HG03139 (cell line): ENCODE measurements around the gene FSD1.
"Not testable (repeated sequence)": the region's sequence is repeated elsewhere in the genome, so short reads cannot be mapped to it uniquely, and the experiment has no call there.

ENCODE experiments used
- ATAC-seq: cut with Tn5 transposase; IDR thresholded peaks from one replicate; pipeline ENCODE4 v1.9.1; 2021; ENCODE audit not compliant: unreplicated experiment

FSD1 gene

DNA sequence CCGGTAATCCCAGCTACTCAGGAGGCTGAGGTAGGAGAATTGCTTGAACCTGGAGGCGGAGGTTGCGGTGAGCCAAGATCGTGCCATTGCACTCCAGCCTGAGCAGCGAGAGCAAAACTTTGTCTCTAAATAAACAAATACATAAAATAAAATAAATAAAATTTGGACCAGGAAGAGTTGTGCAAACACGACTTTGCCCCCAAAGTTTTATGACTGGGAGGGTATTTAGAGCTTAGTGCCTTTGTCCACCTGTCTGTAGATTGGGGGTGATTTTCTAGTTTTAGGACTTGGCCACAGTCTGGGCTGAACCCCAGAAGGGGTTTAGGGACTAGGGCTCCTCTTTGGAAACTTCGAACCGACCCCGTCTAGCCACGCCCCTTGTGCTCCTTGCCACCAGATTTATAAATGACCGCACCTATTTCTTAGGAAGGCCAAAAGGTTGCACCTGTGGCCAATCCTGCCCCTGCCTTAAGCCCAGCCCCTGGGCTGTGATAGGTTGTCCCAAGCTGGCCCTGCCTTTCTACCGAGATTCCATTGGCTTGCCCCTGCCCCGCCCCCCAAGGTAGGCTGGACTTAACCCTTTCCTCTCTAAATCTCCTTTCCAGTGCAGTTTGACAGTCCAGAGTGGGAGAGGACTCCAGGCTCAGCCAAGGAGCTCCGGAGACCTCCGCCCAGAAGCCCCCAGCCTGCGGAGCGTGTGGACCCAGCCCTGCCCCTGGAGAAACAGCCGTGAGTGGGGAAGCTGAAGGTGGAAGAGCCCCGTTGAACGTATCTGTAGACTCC lies 20.0 kb upstream of the FSD1 start:
- no peak for ATAC-seq

DNA sequence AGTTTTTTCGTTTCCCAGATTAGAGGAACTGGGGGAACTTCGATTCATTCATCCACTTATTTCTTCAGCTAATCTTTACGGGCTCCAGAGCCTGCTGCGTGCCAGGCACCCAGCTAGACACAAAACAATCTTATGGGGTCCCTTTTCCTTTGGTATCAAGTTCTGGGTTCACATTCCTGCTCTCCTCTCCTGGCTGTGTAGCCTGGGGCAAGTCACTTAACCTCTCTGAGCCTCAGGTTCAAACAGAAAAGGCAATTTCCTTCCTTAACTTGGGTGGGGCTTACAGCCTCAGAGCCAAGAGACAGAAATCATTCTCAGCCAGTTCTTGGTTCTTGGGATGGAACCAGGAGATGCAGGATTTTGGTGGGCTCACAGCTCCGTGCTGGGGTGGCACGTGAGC lies 19.4 kb upstream of the FSD1 start:
- ATAC-seq, result no peak

DNA sequence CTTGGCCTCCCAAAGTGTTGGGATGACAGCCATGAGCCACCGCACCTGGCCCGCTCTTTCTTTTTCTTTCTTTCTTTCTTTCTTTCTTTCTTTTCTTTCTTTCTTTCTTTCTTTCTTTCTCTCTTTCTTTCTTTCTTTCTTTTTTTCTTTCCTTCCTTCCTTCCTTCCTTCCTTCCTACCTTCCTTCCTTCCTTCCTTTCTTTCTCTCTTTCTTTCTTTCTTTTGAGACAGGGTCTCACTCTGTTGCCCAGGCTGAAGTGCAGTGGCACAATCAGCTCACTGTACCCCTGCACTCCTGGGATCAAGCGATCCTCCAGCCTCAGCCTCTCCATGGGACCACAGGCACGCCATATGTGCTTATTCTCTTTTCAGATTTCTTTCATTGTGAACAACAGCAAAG lies 18.3 kb upstream of the FSD1 start:
- ATAC-seq, result not testable (repeated sequence)

DNA sequence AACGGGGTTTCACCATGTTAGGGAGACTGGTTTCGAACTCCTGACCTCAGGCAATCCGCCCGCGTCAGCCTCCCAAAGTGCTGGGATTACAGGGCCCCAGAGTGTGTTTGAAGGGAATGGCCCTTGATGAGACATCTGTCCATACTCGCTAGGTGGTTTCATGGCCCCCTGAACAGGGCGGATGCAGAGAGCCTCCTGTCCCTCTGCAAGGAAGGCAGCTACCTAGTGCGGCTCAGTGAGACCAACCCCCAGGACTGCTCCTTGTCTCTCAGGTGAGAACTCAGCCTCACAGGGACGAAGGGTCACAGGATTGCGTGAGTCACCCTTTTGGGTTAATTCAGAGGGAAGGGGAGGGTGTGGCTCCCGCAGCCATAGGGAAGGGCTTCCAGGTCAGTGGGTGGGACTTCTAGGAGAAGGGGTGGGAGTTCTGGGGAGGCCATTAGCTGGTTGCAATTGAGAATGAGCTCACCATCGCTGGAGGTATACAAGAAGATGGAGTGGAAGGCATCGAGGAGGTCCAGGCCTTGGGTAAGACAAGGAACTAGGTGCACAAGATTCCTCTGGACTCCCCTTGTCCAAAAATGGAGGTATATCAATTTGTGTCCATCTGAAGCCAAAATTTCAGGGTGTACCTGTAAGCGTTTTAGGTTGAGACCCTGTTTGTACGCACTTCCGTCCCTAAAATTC lies 16.2 kb upstream of the FSD1 start:
- ATAC-seq, result no peak

DNA sequence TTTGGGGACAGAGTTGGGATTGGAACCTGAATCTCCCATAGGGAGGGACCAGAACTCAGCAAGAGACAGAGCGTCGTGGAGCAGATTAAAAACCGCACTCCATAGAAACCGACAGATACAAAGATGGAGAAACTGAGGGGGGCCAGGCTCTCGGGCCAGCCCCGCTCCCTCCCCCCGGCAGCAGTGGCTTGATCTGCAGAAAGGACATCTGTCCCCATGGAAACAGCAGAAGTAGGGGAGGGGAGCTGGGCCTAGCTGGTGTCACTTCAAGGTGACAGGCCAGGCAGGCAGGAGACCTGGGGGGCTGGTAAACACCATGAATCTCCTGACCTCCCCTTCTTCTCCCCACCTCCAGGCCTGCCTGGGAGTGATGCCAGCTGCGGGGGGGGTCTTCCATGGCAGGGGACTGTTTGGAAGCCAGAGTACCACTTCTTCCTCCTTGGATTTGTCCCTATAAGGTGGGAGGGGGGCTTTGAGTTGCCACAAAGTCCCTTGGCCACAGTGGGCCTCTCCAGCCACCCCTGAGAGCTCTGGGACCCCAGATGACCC lies 13.1 kb upstream of the FSD1 start:
- ATAC-seq, result no peak

DNA sequence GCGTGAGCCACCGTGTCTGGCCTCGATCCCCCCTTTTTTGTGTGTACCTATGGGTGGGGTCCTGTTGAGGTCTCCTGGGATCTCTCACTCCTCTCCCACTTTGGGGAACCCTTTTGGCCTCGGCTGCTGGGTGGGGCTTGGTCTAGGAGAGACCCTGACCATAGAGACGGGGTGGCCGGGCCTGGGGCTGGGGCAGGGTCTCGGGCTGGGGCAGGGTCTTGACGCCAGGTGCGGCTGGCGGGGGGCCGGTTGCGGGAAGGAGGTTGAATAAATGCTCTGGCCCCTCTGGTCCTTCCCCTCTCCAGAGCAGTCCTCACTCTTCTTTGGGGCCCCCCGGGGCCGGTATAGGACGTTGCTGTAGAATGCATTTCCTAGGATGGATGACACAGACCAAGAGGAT lies 11.9 kb upstream of the FSD1 start:
- no peak for ATAC-seq

DNA sequence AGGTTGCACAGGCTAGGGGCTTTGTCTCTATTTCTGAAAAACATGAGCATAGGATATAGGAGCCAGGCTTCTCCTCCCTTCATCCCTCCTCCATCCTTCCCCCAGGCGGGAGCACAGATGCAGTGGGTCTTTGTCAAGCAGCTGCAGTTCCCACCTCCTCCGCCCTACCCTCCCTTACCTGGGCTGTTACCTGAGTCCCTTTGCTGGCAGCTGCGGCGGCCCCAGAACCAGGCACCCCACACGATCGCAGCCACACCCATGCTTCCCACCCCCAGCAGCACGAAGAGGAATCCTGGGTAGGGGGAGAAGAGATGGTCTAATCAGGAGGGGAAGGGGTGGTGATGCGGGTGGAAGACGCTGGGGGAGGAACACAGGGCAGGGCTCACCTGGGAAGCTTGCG lies 10.0 kb upstream of the FSD1 start:
- ATAC-seq, result no peak

DNA sequence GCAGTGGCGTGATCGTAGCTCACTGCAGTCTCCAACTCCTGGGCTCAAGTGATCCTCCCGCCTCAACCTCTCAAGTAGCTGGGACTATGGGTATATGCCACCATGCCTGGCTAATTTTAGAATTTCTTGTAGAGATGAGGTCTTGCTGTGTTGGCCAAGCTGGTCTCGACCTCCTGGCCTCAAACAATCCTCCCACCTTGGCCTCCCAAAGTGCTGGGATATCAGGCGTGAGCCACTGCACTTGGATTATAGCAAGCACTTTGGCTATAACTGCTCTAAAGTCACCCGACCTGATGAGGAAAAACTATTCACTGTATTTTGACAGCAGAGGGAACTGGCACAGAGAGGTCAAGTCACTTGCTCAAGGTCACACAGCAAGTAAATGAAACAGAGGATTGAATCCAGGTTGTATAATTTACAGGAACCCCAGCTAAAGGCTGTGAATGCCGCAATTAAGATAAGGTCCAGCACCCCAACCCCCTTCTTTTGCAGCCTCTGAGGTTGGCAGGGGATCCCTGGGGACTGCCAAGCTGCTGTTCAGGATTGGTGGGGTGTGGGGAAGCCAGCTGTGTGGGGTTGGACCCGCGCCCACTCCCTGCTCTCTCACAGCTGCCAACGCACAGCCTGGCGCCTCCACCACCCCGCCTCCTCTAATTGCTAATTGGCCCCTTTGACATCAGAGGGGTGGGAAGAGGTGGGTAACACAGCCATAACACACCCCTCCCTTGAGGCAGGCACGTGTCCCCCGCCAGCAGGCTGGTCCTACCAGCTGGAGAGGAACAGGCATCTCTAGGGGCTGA lies 8.2 kb upstream of the FSD1 start:
- ATAC-seq, result no peak

DNA sequence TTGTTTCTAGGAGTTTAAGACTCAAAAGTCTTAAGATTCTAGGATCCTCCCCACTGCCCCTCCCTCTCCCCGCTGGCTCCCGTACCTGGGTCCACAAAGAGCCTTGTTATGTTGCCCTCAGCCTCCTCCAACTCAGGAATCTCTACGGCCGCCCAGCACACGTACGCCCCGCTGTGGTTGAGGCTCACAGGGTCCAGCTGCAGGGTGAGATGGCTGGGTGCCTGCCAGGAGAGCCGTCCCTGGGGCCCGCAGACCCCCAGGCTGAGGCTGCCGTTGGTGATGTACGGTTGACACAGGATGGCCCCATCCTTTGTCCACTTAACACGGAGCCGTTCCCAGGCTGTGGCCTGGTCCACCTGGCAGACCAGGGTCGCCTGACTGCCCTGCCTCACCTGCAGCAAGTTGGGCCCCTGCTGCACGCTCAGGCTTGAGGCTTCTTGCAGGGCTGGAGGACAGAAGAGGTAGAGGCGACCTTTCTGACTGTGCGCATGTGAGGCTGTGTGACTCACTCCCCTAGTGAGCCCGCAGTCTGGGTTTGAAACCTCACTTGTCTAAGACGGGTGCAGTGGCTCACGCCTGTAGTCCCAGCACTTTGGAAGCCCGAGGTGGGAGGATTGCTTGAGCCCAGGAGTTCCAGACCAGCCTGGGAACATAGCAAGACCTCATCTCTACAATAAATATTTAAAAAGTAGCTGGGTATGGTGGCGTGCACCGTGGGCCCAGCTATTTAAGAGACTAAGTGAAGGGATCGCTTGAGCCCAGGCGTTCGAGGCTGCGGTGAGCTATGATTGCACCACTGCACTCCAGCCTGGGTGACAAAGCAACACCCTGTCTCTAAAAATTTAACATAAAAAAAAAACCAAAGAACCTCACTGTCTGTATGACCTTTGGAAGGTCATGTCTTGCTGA lies 6.2 kb upstream of the FSD1 start:
- no peak for ATAC-seq

DNA sequence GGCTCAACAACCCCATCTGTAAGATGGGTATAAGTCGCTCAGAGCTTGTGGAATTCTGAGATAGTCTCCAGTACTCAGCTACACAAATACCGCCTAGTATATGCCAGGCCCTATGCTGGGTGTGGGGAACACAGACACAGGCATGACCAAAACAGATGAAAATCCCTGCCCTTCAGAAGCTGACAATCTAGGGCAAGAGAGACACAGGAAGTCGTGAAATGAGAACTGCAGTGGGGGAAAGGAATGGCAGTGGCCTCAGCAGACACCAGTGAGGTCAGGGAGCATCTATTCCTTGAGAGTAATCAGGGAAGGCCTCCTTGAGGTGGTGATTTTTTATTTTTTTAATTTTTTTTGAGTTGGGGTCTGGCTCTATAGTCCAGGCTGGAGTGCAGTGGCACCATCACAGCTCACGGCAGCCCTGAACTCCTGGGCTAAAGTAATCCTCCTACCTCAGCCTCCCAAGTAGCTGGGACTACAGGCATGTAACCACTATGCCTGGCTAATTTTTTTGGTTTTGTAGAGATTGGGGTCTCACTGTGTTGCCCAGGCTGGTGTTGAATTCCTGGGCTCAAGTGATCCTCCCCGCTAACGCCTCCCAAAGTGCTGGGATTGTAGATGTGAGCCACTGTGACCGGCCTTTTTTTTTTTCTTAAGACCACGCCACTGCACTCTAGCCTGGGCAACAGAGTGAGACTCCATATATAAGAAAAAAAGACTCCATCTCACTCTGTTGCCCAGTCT lies 5.4 kb upstream of the FSD1 start:
- no peak for ATAC-seq

DNA sequence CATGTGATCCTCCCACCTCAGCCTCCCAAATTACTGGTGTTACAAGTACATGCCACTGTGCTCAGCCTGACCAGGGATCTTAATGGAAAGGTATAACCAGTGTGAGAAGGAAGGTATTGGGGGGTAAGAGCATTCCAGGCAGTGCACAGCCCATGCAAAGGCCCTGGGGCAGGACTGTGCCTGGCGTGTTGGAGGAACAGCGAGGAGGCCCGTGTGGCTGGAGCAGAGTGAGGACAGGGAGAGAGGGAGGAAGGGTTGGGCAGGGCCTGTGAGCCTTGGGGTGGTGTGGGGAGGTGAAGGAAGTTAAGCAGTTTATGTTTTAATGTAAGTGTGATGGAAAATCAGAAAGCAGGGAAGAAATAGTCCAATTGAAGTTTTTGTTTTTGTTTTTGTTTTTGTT lies 3.8 kb upstream of the FSD1 start:
- no peak for ATAC-seq

DNA sequence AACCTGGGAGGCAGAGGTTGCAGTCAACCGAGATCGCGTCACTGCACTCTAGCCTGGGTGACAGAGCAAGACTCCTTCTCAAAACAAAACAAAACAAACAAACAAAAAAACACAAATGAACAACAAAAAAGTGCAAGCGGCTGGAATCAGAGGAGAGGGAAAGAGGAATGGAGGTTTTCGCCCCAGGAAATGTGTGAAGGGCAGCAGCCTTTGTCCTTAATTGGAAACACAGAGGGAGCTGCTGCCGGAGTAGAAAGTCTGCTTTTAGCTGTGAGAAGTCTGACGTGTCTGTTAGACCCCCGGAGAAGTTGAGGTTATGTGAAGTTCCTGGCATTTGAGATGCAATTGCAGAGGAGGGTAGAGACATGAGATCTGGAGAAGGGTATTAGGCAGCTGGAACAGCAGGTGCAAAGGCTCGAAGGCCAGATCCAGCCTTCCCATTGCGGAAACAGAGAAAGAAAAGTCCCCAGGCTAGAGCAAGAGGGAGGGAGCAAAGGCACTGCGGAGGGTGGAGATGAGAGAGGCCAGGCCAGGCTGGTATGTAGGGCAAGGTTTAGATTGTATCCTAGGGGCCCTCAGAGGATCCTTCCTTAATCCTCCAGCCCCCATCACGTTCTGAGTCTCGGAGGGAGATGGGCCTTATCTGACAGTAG lies 2.7 kb upstream of the FSD1 start:
- no peak for ATAC-seq

DNA sequence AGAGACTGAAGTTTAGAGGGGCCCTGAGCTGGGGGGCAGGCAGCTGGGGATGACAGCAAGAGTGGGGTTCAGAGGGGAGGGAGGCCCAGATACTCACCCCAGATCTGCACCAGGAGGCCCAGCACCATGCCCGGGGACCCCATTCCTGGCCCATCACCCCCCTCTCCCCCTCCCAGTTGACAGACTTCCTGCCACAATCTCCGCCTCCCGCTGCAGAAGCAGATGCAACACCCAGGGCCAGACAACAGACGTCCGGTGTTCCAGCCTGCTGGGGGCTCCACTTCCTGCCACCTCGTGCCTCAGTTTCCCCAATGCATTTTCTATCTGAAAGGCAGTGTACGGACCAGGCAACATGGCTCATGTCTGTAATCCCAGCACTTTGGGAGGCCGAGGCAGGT lies 2.2 kb upstream of the FSD1 start, which contains the start of gene TMIGD2:
Gene TMIGD2 (minus strand): TSS at position 147 of the 398 bp plus-strand sequence. CDS start 4 bp downstream, at position 143.
- no peak for ATAC-seq

DNA sequence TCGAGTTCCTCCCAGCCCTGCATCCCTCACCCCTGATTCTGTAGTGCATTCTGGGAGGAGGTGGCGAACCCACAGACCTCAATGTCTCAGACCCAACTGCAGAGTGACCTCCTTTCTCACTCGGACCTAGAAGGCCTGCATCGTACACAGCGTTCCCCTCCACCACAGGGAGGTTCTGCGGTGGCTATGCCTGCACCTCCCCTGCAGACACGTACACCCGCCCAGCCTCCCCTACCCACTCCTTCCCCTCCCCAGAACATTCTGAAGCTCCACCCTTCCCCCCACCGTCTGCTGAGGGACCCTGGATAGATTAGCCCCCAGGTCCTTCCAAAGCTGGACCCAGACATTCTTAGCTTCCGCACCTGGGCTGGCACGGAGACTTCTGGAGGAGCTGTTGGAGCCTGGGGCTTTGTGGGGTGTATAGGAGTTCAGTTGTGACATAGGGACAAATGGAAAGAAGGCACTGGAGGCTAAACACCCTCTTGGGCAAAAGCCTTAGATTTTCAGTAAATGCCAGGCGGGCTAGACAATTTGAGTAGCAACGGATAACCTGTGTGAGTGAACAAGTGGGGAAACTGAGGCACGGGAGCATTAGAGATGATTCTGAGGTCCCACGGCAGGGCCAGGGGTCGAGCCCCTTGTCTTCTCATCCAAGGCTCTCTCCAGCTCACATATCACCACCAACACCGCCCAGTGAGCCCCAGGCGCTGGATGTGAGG lies 420 bp upstream of the FSD1 start:
- no peak for ATAC-seq

DNA sequence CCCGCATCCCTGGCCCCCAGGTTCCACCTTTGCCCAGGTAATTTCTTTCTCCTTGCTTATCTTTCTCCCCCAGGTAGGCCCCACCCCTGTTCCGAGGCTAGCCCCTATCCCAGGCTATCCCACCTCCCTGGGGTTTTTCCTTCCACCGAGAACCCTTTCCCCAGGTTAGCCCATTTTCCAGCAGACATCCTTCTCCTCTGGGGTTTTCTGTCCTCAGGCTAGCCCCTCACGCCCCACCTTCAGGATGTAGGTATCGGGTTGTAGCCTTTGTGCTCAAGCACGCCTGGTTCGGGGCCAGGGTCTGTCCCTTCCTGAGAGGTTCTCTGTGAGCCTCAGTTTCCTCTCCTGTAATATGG lies 837 bp downstream of the FSD1 start:
- no peak for ATAC-seq

DNA sequence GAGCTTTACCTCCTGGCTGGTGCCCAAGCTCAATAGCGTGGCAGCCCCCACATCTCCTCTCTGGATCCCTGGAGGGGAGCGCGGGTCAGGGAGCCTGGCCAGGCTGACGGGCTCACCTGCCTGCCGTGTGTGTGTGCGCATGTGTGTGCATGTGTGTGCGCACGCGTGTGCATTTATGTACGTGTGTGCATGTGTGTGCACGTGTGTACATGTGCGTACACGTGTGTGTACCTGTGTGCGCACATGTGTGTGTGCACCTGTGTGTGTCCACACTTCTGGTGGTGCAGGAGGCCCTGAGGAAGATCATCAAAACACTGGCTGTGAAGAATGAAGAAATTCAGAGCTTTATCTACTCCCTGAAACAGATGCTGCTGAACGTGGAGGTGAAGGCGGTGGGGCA lies 1.3 kb downstream of the FSD1 start:
- no peak for ATAC-seq

DNA sequence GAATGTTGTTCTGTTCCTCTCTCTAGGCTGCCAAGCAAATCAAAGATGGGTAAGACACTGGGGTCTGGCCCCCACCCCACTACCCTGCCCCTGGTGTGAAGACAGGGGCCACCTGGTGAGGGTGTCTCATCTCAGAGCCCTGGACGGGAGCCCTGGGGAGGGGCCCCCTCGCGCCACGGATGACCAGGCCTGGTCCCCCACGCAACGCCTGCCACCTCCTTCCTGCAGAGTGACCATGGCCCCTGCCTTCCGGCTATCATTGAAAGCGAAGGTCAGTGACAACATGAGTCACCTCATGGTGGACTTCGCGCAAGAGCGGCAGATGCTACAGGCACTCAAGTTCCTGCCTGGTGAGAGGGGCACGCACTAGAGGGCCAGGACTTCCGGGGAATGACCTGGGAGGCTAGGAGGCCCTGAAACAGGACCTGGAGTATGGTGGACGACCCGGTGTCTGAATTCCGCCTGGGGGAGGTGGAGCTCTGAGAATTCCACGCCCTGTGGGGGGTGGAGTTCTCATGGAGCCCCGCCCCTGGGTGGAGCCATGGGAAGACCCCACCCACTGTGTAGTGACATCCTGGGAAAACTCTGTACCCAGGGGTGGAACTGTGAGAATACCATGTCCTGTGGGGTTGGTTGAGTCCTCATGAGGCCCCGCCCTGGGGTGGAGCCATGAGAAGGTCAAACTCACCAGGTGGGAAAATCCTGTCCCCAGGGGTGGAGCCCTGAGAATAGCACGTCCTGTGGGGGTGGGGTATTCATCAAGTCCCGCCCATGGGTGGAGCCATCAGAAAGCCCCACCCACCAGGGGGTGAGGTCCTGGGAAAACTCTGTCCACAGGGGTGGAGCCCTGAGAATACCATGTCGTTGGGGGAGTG lies 6.1 kb downstream of the FSD1 start:
- no peak for ATAC-seq
